AG09309 (cell line): ENCODE measurements around the gene TDRD7.

Source experiments
- DNase-seq: peaks from one replicate; pipeline ENCODE4 v3.0.0-alpha.2; 2010; ENCODE audit warnings: low read depth
- H3K4me3 ChIP-seq: 2 replicates; pipeline ENCODE4 v1.5.1; 2011; ENCODE audit warnings: mild to moderate bottlenecking, low read depth, low read length, moderate library complexity; ENCODE audit not compliant: control insufficient read depth
- CTCF ChIP-seq: IDR thresholded peaks from 2 replicates; pipeline ENCODE4 v1.5.1; 2011; ENCODE audit warnings: mild to moderate bottlenecking, low read depth, low read length, inconsistent platforms; ENCODE audit not compliant: insufficient read depth, control insufficient read depth; ENCODE audit errors: missing control alignments

Gene TDRD7

GRCh38 chr9:97431549-97432143, 19.8 kb downstream of the TDRD7 start:
- no peak overlapping the region for H3K4me3 ChIP-seq
- no peak for TF ChIP-seq CTCF
- DNase-seq, result no peak

GRCh38 chr9:97437051-97437600, 25.2 kb downstream of the TDRD7 start:
- no peak for TF ChIP-seq CTCF
- no peak for DNase-seq
- H3K4me3 ChIP-seq, result no peak overlapping the region

- no peak overlapping the region for H3K4me3 ChIP-seq
- no peak for TF ChIP-seq CTCF
- DNase-seq, result no peak
Measured at GRCh38 chr9:97438257-97438656, 26.4 kb downstream of the TDRD7 start.

- H3K4me3 ChIP-seq, result no peak overlapping the region
- no peak for TF ChIP-seq CTCF
- no peak for DNase-seq
Measured at GRCh38 chr9:97438666-97439065, 26.8 kb downstream of the TDRD7 start.

- DNase-seq, result no peak
- TF ChIP-seq CTCF, result no peak
Measured at GRCh38 chr9:97440160-97440559, 28.3 kb downstream of the TDRD7 start.

GRCh38 chr9:97441729-97442128, 29.8 kb downstream of the TDRD7 start:
- no peak overlapping the region for H3K4me3 ChIP-seq
- DNase-seq, result no peak
- TF ChIP-seq CTCF, result no peak

More at GRCh38 chr9:97440160-97440559, 28.3 kb downstream of the TDRD7 start:
- no peak overlapping the region for H3K4me3 ChIP-seq

GRCh38 chr9:97445119-97445701, 33.3 kb downstream of the TDRD7 start:
- DNase-seq, result no peak
- no peak overlapping the region for H3K4me3 ChIP-seq
- TF ChIP-seq CTCF, result no peak
